Esophagus muscularis mucosa (tissue), 4 donors: ENCODE results near the gene PNMA6E.

Source experiments
- EP300 ChIP-seq: sonication (generic); formaldehyde crosslinking; IDR thresholded peaks from one replicate; pipeline ENCODE4 v1.6.1; 2017; ENCODE audit warnings: antibody characterized with exemption
- POLR2A ChIP-seq: fragments of 450-650 bp; IDR thresholded peaks from one replicate; pipeline ENCODE4 v1.6.1; 2017; ENCODE audit warnings: antibody characterized with exemption, moderate library complexity, mild to moderate bottlenecking, low read depth
- POLR2AphosphoS5 ChIP-seq, 2 donors: sonication (generic); formaldehyde crosslinking; IDR thresholded peaks; one replicate each; pipeline ENCODE4 v1.6.1; 2017; ENCODE audit warnings: antibody characterized with exemption in 2 of 2
- TF ChIP-seq, protein P1 (sequence below), 3 experiments: fragments of 200-600 bp in 2 of 3; fragments of 450-650 bp in 1 of 3; sonication (generic) in 2 of 3; IDR thresholded peaks; one replicate each; pipeline ENCODE4 v1.5.1; 2017 to 2019; ENCODE audit warnings: antibody characterized with exemption in 3 of 3, mild to moderate bottlenecking in 2 of 3, moderate library complexity in 1 of 3

DNA sequence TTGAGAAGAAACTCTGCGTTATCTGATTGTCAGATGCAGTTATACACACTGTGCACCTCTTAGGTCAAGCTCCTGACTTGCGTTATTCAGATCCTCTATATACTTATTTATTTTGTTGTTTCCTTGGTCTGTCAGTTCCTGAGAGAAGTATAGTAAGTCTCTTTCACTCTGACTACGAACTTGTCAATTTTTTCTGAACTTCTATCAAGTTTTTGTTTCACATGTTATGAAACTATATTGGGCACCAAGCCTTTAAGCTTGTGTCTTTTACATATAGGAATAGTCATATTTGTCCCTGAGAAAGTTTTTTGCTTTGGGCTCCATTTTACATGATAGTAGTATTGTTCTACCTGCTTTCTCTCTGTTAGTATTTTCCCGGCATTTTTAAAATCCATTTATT lies 35.5 kb downstream of the PNMA6E start:
- TF ChIP-seq, protein P1, sequence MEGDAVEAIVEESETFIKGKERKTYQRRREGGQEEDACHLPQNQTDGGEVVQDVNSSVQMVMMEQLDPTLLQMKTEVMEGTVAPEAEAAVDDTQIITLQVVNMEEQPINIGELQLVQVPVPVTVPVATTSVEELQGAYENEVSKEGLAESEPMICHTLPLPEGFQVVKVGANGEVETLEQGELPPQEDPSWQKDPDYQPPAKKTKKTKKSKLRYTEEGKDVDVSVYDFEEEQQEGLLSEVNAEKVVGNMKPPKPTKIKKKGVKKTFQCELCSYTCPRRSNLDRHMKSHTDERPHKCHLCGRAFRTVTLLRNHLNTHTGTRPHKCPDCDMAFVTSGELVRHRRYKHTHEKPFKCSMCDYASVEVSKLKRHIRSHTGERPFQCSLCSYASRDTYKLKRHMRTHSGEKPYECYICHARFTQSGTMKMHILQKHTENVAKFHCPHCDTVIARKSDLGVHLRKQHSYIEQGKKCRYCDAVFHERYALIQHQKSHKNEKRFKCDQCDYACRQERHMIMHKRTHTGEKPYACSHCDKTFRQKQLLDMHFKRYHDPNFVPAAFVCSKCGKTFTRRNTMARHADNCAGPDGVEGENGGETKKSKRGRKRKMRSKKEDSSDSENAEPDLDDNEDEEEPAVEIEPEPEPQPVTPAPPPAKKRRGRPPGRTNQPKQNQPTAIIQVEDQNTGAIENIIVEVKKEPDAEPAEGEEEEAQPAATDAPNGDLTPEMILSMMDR (IDR thresholded peaks at IDR 0.05): no peak
- no peak for TF ChIP-seq POLR2A
- no peak for TF ChIP-seq POLR2AphosphoS5 (IDR thresholded peaks at IDR 0.05)
- TF ChIP-seq EP300: no peak
